ENCODE data around the gene NKD1.

The NKD1 gene

GRCh38 chr16:50600582-50601283 lies 52.5 kb downstream of the NKD1 start:
- POLR2A ChIA-PET = no interaction called here
- TF ChIP-seq CTCF (IDR thresholded peaks at IDR 0.05; ENCODE audit: insufficient read depth, low read length, missing control alignments) = no peak
- H3K4me3 ChIP-seq (ENCODE audit: low read depth, low read length) = no peak overlapping the region
- no peak for DNase-seq (ENCODE audit: low read depth, low spot score)
- CTCF ChIA-PET = interaction anchor here (1.1 to 4.6 kb wide), 2 partner anchors 64 to 206 kb away, joined by 5 to 31 read pairs; no protein-coding TSS in a partner anchor

DNA sequence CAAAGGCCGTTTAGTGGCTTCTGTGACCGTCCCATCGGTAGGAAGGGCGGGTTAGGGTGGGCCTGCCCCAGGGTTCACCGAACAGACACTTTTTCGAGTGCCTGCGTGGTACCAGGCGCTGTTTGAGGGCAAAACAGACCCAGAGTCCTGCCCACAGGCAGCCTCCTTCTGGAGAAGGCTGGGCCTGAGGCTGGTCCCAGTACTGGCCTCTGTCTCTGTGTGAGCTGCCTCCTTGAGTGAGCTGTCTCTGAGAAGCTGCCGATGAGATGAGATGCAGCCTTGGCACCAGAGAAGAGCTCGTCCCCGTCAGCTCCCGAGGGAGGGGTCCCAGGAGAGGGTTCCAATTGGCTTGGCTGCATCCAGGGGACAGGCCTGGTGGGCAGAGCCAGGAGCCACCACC lies 53.1 kb downstream of the NKD1 start:
- CTCF ChIA-PET = interaction anchor here (1.1 to 4.6 kb wide), 3 partner anchors 8 to 205 kb away, joined by 5 to 31 read pairs (median 16); no protein-coding TSS in a partner anchor
- no peak for TF ChIP-seq CTCF (IDR thresholded peaks at IDR 0.05; ENCODE audit: insufficient read depth, low read length, missing control alignments)

GRCh38 chr16:50602126-50602525 lies 53.9 kb downstream of the NKD1 start:
- no peak for TF ChIP-seq CTCF (IDR thresholded peaks at IDR 0.05; ENCODE audit: insufficient read depth, low read length, missing control alignments)
- no peak overlapping the region for H3K4me3 ChIP-seq (ENCODE audit: low read depth, low read length)
- no peak for DNase-seq (ENCODE audit: low read depth, low spot score)
- POLR2A ChIA-PET = no interaction called here
- CTCF ChIA-PET = interaction anchor here (3.5 to 4.6 kb wide), 2 partner anchors 9 to 63 kb away, joined by 16 to 31 read pairs; no protein-coding TSS in a partner anchor

More for the DNA sequence above, 53.1 kb downstream of the NKD1 start:
- DNase-seq (ENCODE audit: low read depth, low spot score) = no peak
- POLR2A ChIA-PET = no interaction called here
- H3K4me3 ChIP-seq (ENCODE audit: low read depth, low read length) = no peak overlapping the region

DNA sequence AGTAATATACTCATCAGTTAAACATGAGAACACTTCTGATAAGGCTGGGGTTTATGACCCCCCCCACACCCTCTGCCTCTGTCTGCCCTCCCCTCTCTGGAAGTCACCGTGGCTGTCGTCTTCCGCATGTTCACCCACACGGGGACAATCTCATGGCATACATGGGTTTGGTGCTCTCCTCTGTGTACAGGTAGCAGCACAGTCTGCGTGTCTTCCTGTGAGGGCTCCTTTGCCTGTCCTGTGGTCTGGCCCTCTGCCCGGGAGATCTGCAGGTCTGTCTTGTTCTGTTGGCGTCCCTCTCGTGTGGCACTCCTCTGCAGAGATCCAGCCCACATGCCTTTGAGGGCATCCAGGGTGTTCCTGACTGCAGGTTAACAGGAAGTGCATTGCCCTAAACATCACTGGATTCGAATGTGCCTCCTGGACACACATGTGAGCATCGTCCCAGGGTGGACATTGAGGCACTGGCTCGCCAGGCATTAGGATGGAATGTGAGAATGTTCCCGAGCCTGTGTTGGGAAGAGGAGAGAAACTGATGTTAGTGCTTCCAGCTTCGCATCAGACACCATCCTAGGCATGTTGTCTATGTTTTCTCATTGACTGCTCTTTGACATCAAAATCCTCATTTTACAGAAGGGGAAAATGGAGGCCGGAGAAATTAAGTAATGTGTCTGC lies 54.5 kb downstream of the NKD1 start:
- CTCF ChIA-PET = interaction anchor here (1.1 to 4.6 kb wide), 4 partner anchors 9 to 578 kb away, joined by 4 to 31 read pairs (median 10); partner anchors contain the start of gene CNEP1R1
- no peak for DNase-seq (ENCODE audit: low read depth, low spot score)
- TF ChIP-seq CTCF (IDR thresholded peaks at IDR 0.05; ENCODE audit: insufficient read depth, low read length, missing control alignments) = no peak
- POLR2A ChIA-PET = interaction anchor here (1.0 kb wide), 1 partner anchor 12 kb away, joined by 3 read pairs; no protein-coding TSS in a partner anchor
- H3K4me3 ChIP-seq (ENCODE audit: low read depth, low read length) = no peak overlapping the region

DNA sequence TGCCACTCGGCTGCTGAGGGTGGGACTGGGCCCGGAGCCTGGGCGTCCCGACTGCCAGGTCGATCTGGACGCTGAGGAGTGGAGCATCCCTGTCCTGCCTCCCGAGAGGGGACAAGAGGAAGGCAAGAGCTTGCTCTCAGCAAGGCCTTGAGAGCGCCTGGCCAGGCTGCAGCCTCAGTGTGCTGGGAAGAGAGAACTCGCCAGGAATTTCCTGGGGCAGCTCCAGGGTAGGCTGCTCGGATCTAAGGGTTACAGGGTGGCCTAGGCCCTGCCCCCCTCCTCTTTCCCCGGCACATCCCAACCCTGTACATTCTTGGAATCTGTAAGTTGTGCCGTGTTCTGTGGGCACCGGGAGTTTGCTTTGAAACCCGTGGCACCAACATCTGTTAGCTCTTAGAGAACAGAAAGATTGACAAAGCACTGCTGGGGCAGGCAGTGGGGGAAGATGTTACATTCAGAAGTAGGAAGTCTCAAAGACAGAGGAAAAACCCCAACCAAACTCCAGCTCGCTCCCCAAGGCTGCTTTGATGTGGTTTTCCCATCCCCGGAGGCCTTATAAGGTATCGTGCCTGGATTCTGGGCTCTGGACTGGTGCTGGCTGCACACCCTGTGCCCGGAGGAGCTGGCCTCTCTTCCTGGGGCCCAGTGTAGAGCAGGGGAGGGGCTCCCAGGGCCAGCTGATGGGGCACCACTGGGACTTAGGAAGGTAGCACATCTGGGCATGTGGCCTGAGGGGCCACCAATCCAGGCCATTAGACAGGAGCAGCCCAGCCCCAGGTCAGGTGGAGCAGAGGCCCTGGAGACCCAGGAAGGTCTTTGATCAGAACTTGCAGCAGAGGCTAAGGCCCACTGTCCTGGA lies 55.2 kb downstream of the NKD1 start:
- no peak for DNase-seq (ENCODE audit: low read depth, low spot score)
- ChIA-PET CTCF (interaction anchor here (1.0 to 4.6 kb wide), 5 partner anchors 10 to 579 kb away, joined by 4 to 31 read pairs (median 5); partner anchors contain the start of gene CNEP1R1), POLR2A (interaction anchor here (0.6 to 1.0 kb wide), 2 partner anchors 11 to 954 kb away, joined by 3 read pairs; no protein-coding TSS in a partner anchor)
- no peak overlapping the region for H3K4me3 ChIP-seq (ENCODE audit: low read depth, low read length)
- no peak for TF ChIP-seq CTCF (IDR thresholded peaks at IDR 0.05; ENCODE audit: insufficient read depth, low read length, missing control alignments)
